ENCODE measurements around the gene PPM1D. TPM values are rescaled to one million over a fixed set of nuclear protein-coding genes. Genes with fewer than 3 reads are reported as not detected.
"Not testable (repeated sequence)": the region's sequence is repeated elsewhere in the genome, so short reads cannot be mapped to it uniquely, and the experiment has no call there.

The PPM1D gene
- total RNA-seq, 1 donor from 2014 or later, result 14.2 TPM

DNA sequence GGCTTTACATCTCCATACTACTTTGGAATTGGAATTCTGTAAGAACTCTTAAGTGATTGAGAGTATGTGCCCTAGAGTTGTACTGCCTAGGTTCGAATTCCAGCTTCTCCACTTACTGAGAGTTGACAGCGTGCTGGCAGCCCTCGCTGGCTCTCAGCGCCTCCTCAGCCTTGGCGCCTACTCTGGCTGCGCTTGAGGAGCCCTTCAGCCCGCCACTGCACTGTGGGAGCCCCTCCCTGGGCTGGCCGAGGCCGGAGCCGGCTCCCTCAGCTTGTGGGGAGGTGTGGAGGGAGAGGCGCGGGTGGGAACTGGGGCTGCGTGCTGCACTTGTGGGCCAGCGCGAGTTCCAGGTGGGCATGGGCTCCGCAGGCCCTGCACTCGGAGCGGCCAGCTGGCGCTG lies 13.3 kb downstream of the PPM1D start:
- Histone ChIP-seq H3K4me3 (ENCODE audit: low read depth, low read length) (no peak overlapping the region), H3K36me3 (ENCODE audit: control insufficient read depth, insufficient read depth, low read length) (no peaks in the 10 kb centered on the region), H3K27me3 (ENCODE audit: control insufficient read depth, insufficient read depth, low read length) (no peaks in the 10 kb centered on the region)
- no peak for DNase-seq (ENCODE audit: low read depth)
- TF ChIP-seq, protein P1, sequence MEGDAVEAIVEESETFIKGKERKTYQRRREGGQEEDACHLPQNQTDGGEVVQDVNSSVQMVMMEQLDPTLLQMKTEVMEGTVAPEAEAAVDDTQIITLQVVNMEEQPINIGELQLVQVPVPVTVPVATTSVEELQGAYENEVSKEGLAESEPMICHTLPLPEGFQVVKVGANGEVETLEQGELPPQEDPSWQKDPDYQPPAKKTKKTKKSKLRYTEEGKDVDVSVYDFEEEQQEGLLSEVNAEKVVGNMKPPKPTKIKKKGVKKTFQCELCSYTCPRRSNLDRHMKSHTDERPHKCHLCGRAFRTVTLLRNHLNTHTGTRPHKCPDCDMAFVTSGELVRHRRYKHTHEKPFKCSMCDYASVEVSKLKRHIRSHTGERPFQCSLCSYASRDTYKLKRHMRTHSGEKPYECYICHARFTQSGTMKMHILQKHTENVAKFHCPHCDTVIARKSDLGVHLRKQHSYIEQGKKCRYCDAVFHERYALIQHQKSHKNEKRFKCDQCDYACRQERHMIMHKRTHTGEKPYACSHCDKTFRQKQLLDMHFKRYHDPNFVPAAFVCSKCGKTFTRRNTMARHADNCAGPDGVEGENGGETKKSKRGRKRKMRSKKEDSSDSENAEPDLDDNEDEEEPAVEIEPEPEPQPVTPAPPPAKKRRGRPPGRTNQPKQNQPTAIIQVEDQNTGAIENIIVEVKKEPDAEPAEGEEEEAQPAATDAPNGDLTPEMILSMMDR (IDR thresholded peaks at IDR 0.05; ENCODE audit: insufficient read depth, low read length, poor library complexity, severe bottlenecking), result no peak

DNA sequence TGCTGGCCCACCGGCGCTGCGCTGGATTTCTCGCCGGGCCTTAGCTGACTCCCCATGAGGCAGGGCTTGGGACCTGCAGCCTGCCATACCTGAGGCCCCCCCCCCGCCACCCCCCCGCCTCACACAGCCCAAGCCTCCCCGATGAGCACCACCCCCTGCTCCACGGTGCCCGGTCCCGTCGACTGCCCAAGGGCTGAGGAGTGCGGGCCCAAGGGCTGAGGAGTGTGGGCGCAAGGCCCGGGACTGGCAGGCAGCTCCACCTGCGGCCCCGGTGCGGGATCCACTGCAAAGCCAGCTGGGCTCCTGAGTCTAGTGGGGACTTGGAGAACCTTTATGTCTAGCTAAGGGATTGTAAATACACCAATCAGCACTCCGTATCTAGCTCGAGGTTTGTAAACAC lies 13.8 kb downstream of the PPM1D start:
- H3K4me3 ChIP-seq (ENCODE audit: low read depth, low read length); H3K36me3 ChIP-seq (ENCODE audit: control insufficient read depth, insufficient read depth, low read length); DNase-seq (ENCODE audit: low read depth); H3K27me3 ChIP-seq (ENCODE audit: control insufficient read depth, insufficient read depth, low read length): not testable (repeated sequence)

DNA sequence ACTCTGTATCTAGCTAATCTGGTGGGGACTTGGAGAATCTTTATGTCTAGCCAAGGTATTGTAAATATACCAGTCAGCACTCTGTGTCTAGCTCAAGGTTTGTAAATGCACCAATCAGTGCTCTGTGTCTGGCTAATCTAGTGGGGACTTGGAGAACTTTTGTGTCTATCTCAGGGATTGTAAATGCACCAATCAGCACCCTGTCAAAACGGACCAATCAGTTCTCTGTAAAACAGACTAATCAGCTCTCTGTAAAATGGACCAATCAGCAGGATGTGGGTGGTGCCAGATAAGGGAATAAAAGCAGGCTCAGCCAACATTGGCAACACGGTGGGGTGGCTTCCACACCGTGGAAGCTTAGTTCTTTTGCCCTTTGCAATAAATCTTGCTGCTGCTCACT lies 14.3 kb downstream of the PPM1D start:
- DNase-seq (ENCODE audit: low read depth); H3K27me3 ChIP-seq (ENCODE audit: control insufficient read depth, insufficient read depth, low read length); H3K4me3 ChIP-seq (ENCODE audit: low read depth, low read length); H3K36me3 ChIP-seq (ENCODE audit: control insufficient read depth, insufficient read depth, low read length): not testable (repeated sequence)

DNA sequence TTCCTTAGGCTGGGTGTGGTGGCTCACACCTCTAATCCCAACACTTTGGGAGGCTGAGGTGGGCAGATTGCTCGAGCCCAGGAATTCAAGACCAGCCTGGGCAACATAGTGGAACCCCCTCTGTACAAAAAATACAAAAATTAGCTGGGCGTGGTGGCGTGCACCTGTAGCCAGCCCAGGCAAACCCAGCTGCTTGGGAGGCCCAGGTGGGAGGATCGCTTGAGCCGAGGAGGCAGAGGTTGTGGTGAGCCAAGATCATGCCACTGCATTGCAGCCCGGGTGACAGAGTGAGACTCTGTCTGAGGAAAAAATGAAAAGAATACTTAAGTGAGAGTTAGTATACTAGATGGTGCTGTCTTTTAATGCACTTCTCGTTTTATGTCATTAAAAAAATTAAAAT lies 15.1 kb downstream of the PPM1D start:
- Histone ChIP-seq H3K27me3 (ENCODE audit: control insufficient read depth, insufficient read depth, low read length) (no peaks in the 10 kb centered on the region), H3K36me3 (ENCODE audit: control insufficient read depth, insufficient read depth, low read length) (no peaks in the 10 kb centered on the region), H3K4me3 (ENCODE audit: low read depth, low read length) (no peak overlapping the region)
- TF ChIP-seq, protein P1 (IDR thresholded peaks at IDR 0.05; ENCODE audit: insufficient read depth, low read length, poor library complexity, severe bottlenecking), result no peak
- DNase-seq (ENCODE audit: low read depth), result no peak

GRCh38 chr17:60615840-60616239 lies 15.8 kb downstream of the PPM1D start:
- no peak overlapping the region for H3K4me3 ChIP-seq (ENCODE audit: low read depth, low read length)
- no peaks in the 10 kb centered on the region for H3K36me3 ChIP-seq (ENCODE audit: control insufficient read depth, insufficient read depth, low read length)
- no peaks in the 10 kb centered on the region for H3K27me3 ChIP-seq (ENCODE audit: control insufficient read depth, insufficient read depth, low read length)
- no peak for DNase-seq (ENCODE audit: low read depth)
- TF ChIP-seq, protein P1 (IDR thresholded peaks at IDR 0.05; ENCODE audit: insufficient read depth, low read length, poor library complexity, severe bottlenecking), result no peak

GRCh38 chr17:60618080-60618479 lies 18.1 kb downstream of the PPM1D start:
- Histone ChIP-seq H3K36me3 (ENCODE audit: control insufficient read depth, insufficient read depth, low read length) (no peaks in the 10 kb centered on the region), H3K4me3 (ENCODE audit: low read depth, low read length) (no peak overlapping the region), H3K27me3 (ENCODE audit: control insufficient read depth, insufficient read depth, low read length) (no peaks in the 10 kb centered on the region)
- TF ChIP-seq, protein P1 (IDR thresholded peaks at IDR 0.05; ENCODE audit: insufficient read depth, low read length, poor library complexity, severe bottlenecking), result no peak
- DNase-seq (ENCODE audit: low read depth), result no peak

GRCh38 chr17:60618854-60619526 lies 19.0 kb downstream of the PPM1D start:
- no peak for DNase-seq (ENCODE audit: low read depth)
- Histone ChIP-seq H3K36me3 (ENCODE audit: control insufficient read depth, insufficient read depth, low read length) (no peaks in the 10 kb centered on the region), H3K4me3 (ENCODE audit: low read depth, low read length) (no peak overlapping the region), H3K27me3 (ENCODE audit: control insufficient read depth, insufficient read depth, low read length) (no peaks in the 10 kb centered on the region)
- TF ChIP-seq, protein P1 (IDR thresholded peaks at IDR 0.05; ENCODE audit: insufficient read depth, low read length, poor library complexity, severe bottlenecking), result no peak
